Measurements from ENCODE around the gene GPHB5.
"Not testable (repeated sequence)": the region's sequence is repeated elsewhere in the genome, so short reads cannot be mapped to it uniquely, and the experiment has no call there.

GPHB5 gene

GRCh38 chr14:63295231-63295685, 23.5 kb downstream of the GPHB5 start:
- no peak for DNase-seq (ENCODE audit: low read depth, low spot score)

GRCh38 chr14:63292805-63293204, 25.9 kb downstream of the GPHB5 start:
- DNase-seq (ENCODE audit: low read depth, low spot score), result no peak

GRCh38 chr14:63290741-63291430, 27.8 kb downstream of the GPHB5 start:
- DNase-seq (ENCODE audit: low read depth, low spot score), result no peak

- no peak for DNase-seq (ENCODE audit: low read depth, low spot score)
These were observed 29.9 kb downstream of the GPHB5 start for GRCh38 chr14:63288853-63289252.

- no peak for DNase-seq (ENCODE audit: low read depth, low spot score)
These were observed 30.9 kb downstream of the GPHB5 start for GRCh38 chr14:63287666-63288483.

- DNase-seq (ENCODE audit: low read depth, low spot score), result no peak
These were observed 32.7 kb downstream of the GPHB5 start for GRCh38 chr14:63286071-63286470.

- DNase-seq (ENCODE audit: low read depth, low spot score), result no peak
These were observed 34.9 kb downstream of the GPHB5 start for GRCh38 chr14:63283884-63284248.

- no peak for DNase-seq (ENCODE audit: low read depth, low spot score)
These were observed 35.5 kb downstream of the GPHB5 start for GRCh38 chr14:63282997-63283883.

GRCh38 chr14:63279933-63280332, 38.8 kb downstream of the GPHB5 start:
- not testable (repeated sequence) for DNase-seq (ENCODE audit: low read depth, low spot score)

GRCh38 chr14:63277591-63278183, 41.0 kb downstream of the GPHB5 start:
- no peak for DNase-seq (ENCODE audit: low read depth, low spot score)

- DNase-seq (ENCODE audit: low read depth, low spot score), result peak; percentile 74
These were observed 42.0 kb downstream of the GPHB5 start for GRCh38 chr14:63276492-63277342.

GRCh38 chr14:63276016-63276415, 42.7 kb downstream of the GPHB5 start:
- no peak for DNase-seq (ENCODE audit: low read depth, low spot score)

- no peak for DNase-seq (ENCODE audit: low read depth, low spot score)
These were observed 43.1 kb downstream of the GPHB5 start for GRCh38 chr14:63275611-63276010.

- no peak for DNase-seq (ENCODE audit: low read depth, low spot score)
These were observed 44.7 kb downstream of the GPHB5 start for GRCh38 chr14:63273717-63274655.

GRCh38 chr14:63273129-63273528, 45.6 kb downstream of the GPHB5 start:
- no peak for DNase-seq (ENCODE audit: low read depth, low spot score)

- DNase-seq (ENCODE audit: low read depth, low spot score), result no peak
These were observed 49.0 kb downstream of the GPHB5 start for GRCh38 chr14:63269561-63270225.

GRCh38 chr14:63268771-63269170, 50.0 kb downstream of the GPHB5 start:
- no peak for DNase-seq (ENCODE audit: low read depth, low spot score)

- DNase-seq (ENCODE audit: low read depth, low spot score), result peak; percentile 27
These were observed 51.6 kb downstream of the GPHB5 start for GRCh38 chr14:63267171-63267570.

GRCh38 chr14:63266106-63266505, 52.6 kb downstream of the GPHB5 start:
- DNase-seq (ENCODE audit: low read depth, low spot score), result no peak

Measured in astrocyte of the hippocampus (primary cell).